Liver (tissue), 9 donors: ENCODE data around the gene SLX9. TPM values are rescaled to one million over a fixed set of nuclear protein-coding genes. Genes with fewer than 3 reads are reported as not detected.

Source experiments
- DNase-seq: peaks from one replicate; pipeline ENCODE4 v3.0.0-alpha.2; 2017; ENCODE audit warnings: low spot score
- H3K27ac ChIP-seq, 2 donors: one replicate each; pipeline ENCODE4 v1.7.0; 2013; ENCODE audit warnings: inconsistent platforms in 2 of 2, low read length in 2 of 2, control low read depth in 1 of 2, low read depth in 1 of 2, mild to moderate bottlenecking in 1 of 2
- H3K27me3 ChIP-seq, 4 donors: one replicate each; pipeline versions ENCODE4 v1.6.1 to v1.7.0; 2013; ENCODE audit warnings: low read length in 3 of 4, inconsistent platforms in 1 of 4, mild to moderate bottlenecking in 1 of 4, moderate library complexity in 1 of 4; ENCODE audit not compliant: control insufficient read depth in 4 of 4, insufficient read depth in 4 of 4
- H3K36me3 ChIP-seq, 4 donors: one replicate each; pipeline versions ENCODE4 v1.6.1 to v1.7.0; 2013; ENCODE audit warnings: low read length in 3 of 4, mild to moderate bottlenecking in 3 of 4, low read depth in 1 of 4, moderate library complexity in 1 of 4; ENCODE audit not compliant: control insufficient read depth in 4 of 4, insufficient read depth in 3 of 4
- H3K4me1 ChIP-seq, 4 donors: one replicate each; pipeline versions ENCODE4 v1.6.1 to v1.7.0; 2013; ENCODE audit warnings: low read length in 3 of 4, mild to moderate bottlenecking in 3 of 4, moderate library complexity in 1 of 4; ENCODE audit not compliant: control insufficient read depth in 4 of 4, insufficient read depth in 4 of 4
- H3K4me3 ChIP-seq, 3 donors: one replicate each; pipeline versions ENCODE4 v1.6.1 to v1.7.0; 2013; ENCODE audit warnings: low read length in 3 of 3, control low read depth in 1 of 3, low read depth in 1 of 3, mild to moderate bottlenecking in 1 of 3
- H3K9ac ChIP-seq, 2 donors: one replicate each; pipeline ENCODE4 v1.7.0; 2013; ENCODE audit warnings: low read length in 2 of 2, mild to moderate bottlenecking in 2 of 2, moderate library complexity in 2 of 2, control low read depth in 1 of 2, low read depth in 1 of 2
- H3K9me3 ChIP-seq, 4 donors: one replicate each; pipeline versions ENCODE4 v1.6.1 to v1.7.0; 2013; ENCODE audit warnings: low read length in 3 of 4; ENCODE audit not compliant: control insufficient read depth in 4 of 4
- CTCF ChIP-seq: fragments of 150-350 bp; IDR thresholded peaks from 2 replicates; pipeline ENCODE4 v1.5.1; 2017; ENCODE audit warnings: improper control_type of control experiment, low read depth, low read length; ENCODE audit not compliant: missing input control
- FOXA1 ChIP-seq: IDR thresholded peaks from 2 replicates; pipeline ENCODE4 v1.6.1; 2016; ENCODE audit warnings: antibody characterized with exemption
- FOXA2 ChIP-seq: IDR thresholded peaks from 2 replicates; pipeline ENCODE4 v1.6.1; 2016; ENCODE audit warnings: antibody characterized with exemption
- GABPA ChIP-seq, 2 donors: IDR thresholded peaks in 1 of 2; conservative IDR thresholded peaks in 1 of 2; 2 replicates each; pipeline ENCODE4 v1.6.1; 2016; ENCODE audit warnings: antibody characterized with exemption in 2 of 2, mild to moderate bottlenecking in 1 of 2, moderate library complexity in 1 of 2
- HNF4G ChIP-seq: IDR thresholded peaks from 2 replicates; pipeline ENCODE4 v1.6.1; 2016; ENCODE audit warnings: antibody characterized with exemption
- NR2F2 ChIP-seq: IDR thresholded peaks from 2 replicates; pipeline ENCODE4 v1.6.1; 2016; ENCODE audit warnings: antibody characterized with exemption
- RAD21 ChIP-seq, 2 donors: IDR thresholded peaks; 2 replicates each; pipeline ENCODE4 v1.6.1; 2016; ENCODE audit warnings: antibody characterized with exemption in 2 of 2, mild to moderate bottlenecking in 2 of 2
- RXRA ChIP-seq, 2 donors: IDR thresholded peaks; 2 replicates each; pipeline ENCODE4 v1.6.1; 2017 to 2018; ENCODE audit warnings: antibody characterized with exemption in 2 of 2, mild to moderate bottlenecking in 1 of 2
- SP1 ChIP-seq: IDR thresholded peaks from 2 replicates; pipeline ENCODE4 v1.6.1; 2018; ENCODE audit warnings: antibody characterized with exemption, mild to moderate bottlenecking
- TAF1 ChIP-seq: conservative IDR thresholded peaks from 2 replicates; pipeline ENCODE4 v1.6.1; 2016; ENCODE audit warnings: antibody characterized with exemption, mild to moderate bottlenecking
- YY1 ChIP-seq: IDR thresholded peaks from 2 replicates; pipeline ENCODE4 v1.6.1; 2016; ENCODE audit warnings: antibody characterized with exemption, mild to moderate bottlenecking
- WGBS: extraction: QIAGEN DNeasy Blood & Tissue Kit; methylation state at CpG from one replicate; pipeline ENCODE4 v1.1.7; 2013; 5-methylcytosine and 5-hydroxymethylcytosine counted together
- polyA plus RNA-seq, 2 donors: library from polyadenylated mRNA; stranded (reverse) in 1 of 2; unstranded in 1 of 2; fragments of 200-250 nt in 1 of 2; fragments of >200 nt in 1 of 2; fragmentation: Nextera tagmentation in 1 of 2; extraction: Ambion mirVana in 1 of 2; gene quantifications; one replicate each; pipeline versions ENCODE4 v1.2.1 to v1.2.3, GENCODE V29; 2013 to 2015
- total RNA-seq, 2 donors: library from RNA; depleted of rRNA; stranded (reverse); fragments of >200 nt; gene quantifications; one replicate each; pipeline ENCODE4 v1.2.3, GENCODE V29; 2014
- TF ChIP-seq, protein P1 (sequence below): IDR thresholded peaks from 2 replicates; pipeline ENCODE4 v1.6.1; 2016; ENCODE audit warnings: antibody characterized with exemption
- TF ChIP-seq, protein P2 (sequence below): IDR thresholded peaks from 2 replicates; pipeline ENCODE4 v1.6.1; 2016; ENCODE audit warnings: antibody characterized with exemption
- donor health status: healthy.
- donor health status: healthy.
- donor health status: healthy.
- donor health status: healthy.
- donor health status: healthy.

Gene SLX9
- total and polyA plus RNA-seq, 4 donors: 7.5 to 20.3 (median 12.2) TPM

GRCh38 chr21:45019076-45019886, 79.5 kb downstream of the SLX9 start (continued):
- TF ChIP-seq, protein P1, sequence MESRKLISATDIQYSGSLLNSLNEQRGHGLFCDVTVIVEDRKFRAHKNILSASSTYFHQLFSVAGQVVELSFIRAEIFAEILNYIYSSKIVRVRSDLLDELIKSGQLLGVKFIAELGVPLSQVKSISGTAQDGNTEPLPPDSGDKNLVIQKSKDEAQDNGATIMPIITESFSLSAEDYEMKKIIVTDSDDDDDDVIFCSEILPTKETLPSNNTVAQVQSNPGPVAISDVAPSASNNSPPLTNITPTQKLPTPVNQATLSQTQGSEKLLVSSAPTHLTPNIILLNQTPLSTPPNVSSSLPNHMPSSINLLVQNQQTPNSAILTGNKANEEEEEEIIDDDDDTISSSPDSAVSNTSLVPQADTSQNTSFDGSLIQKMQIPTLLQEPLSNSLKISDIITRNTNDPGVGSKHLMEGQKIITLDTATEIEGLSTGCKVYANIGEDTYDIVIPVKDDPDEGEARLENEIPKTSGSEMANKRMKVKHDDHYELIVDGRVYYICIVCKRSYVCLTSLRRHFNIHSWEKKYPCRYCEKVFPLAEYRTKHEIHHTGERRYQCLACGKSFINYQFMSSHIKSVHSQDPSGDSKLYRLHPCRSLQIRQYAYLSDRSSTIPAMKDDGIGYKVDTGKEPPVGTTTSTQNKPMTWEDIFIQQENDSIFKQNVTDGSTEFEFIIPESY: no peak
- TF ChIP-seq SP1: no peak
- no peak for TF ChIP-seq HNF4G
- TF ChIP-seq FOXA2: no peak
- no peak for TF ChIP-seq RAD21 (IDR thresholded peaks at IDR 0.05)
- TF ChIP-seq TAF1: no peak
- TF ChIP-seq CTCF: no peak
- no peak for TF ChIP-seq FOXA1
- TF ChIP-seq YY1: no peak

DNA sequence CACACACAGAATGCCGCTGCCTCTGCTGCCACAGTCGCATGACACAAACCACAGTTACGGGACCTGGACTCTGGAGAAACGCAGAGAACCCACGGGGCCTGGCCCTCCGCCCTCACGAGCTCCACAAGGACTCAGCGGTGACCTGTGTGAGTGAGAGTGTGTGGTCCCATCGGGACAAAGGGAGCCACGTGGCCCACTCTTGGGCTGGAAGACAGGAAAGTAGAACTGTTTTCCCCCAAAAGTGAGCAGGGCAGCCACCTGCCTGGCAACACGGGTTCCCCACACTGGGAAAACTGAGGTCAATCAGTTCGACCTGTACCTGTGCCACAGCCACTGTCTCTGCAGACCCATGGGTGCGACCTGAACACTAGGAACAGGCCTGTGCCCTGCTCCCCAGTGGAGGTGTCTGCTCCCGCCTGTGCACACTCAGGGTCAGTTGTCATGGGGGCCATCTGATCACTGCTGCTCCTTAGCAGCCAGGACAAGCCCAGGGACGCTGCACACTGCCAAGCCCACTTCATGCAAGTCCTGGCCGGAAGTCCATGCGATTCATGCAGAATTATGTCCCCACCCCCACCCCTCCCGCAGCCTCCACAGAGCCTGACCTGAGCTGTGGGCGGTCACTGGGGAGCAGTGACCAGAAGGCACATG, 80.2 kb downstream of the SLX9 start:
- peaks cover 0 to 4% (median under 1%) of the 10 kb centered on the region in 4 donors for H3K4me1 ChIP-seq
- H3K27ac ChIP-seq: no peak overlapping the region
- no peak overlapping the region for H3K9ac ChIP-seq
- no peak for DNase-seq
- H3K36me3 ChIP-seq: no peaks in the 10 kb centered on the region
- TF ChIP-seq YY1: no peak
- no peak for TF ChIP-seq GABPA (IDR thresholded peaks at IDR 0.05 in 1 of 2, conservative IDR thresholded peaks at IDR 0.05 in 1 of 2)
- H3K9me3 ChIP-seq: no peaks in the 10 kb centered on the region
- no peaks in the 10 kb centered on the region for H3K27me3 ChIP-seq
- H3K4me3 ChIP-seq: no peak overlapping the region
- WGBS: 89% methylated on average over 19 of the region's 19 CpGs

DNA sequence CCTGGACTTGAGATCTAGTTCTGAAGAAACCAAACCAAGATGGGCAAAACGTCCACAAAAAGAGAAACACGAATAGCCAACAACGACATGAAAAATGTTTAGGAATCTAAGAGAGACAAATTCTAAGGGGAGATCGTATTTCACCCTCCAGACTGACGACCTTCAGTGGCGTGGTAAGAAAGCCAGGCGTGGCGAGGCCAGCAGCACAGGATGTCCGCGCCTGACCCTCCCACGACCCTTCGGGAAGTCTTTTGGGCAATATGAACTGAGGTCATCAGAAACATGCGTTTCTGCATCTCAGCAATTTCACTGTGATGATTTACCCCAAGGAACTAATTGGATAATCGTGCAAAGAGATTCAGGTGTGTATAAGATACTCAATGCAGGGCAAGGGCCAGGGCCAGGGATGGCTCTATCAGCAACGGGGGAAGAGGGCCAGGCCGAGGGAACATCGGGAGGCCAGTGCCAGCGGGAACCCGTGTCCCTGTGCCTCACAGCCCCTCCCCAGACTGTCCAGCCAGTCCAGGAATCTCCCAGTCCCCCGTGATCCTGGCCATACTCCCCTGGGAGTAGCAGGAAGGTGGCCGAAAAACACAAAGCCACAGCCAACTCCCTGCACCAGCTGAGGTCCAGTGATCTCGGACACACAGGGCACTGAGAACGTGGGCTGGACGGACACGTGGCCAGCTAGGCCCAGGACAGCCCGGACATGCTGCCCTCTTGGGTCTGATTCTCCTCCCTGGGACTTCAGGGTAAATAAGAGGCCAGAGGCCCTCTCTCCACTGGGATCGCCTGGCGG, 81.0 kb downstream of the SLX9 start:
- Histone ChIP-seq H3K27ac (no peak overlapping the region), H3K9ac (no peak overlapping the region), H3K27me3 (no peaks in the 10 kb centered on the region), H3K36me3 (no peaks in the 10 kb centered on the region), H3K4me1 (peaks cover 0 to 4% (median under 1%) of the 10 kb centered on the region in 4 donors), H3K4me3 (no peak overlapping the region), H3K9me3 (no peaks in the 10 kb centered on the region)
- 75% methylated on average over 28 of the region's 28 CpGs for WGBS
- DNase-seq: no peak
- TF ChIP-seq SP1: peak; percentile 32
- TF ChIP-seq RAD21 (IDR thresholded peaks at IDR 0.05): peak in 1 of 2 donors; percentile 19
- TF ChIP-seq NR2F2: peak; percentile 66
- peak; percentile 54 to 74 for TF ChIP-seq RXRA (IDR thresholded peaks at IDR 0.05)
- TF ChIP-seq, protein P2, sequence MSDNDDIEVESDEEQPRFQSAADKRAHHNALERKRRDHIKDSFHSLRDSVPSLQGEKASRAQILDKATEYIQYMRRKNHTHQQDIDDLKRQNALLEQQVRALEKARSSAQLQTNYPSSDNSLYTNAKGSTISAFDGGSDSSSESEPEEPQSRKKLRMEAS: no peak
